SK-N-SH (cell line): ENCODE results near the gene MAP3K9. TPM values are rescaled to one million over a fixed set of nuclear protein-coding genes. Genes with fewer than 3 reads are reported as not detected.
A peak's percentile ranks its signal among the peaks of the same experiment; 100 is the strongest.

Source experiments
- CTCF ChIA-PET: fragments of 300-600, 350-600 bp; formaldehyde crosslinking; extraction: SDS; loops from one replicate; lab custom pipeline; 2021; lab: Yijun Ruan, JAX
- POLR2A ChIA-PET: fragments of 350-600 bp; sonication (Branson Sonifier 250); formaldehyde crosslinking; extraction: SDS; loops from one replicate; lab custom pipeline; 2020; ENCODE audit warnings: antibody characterized with exemption, inconsistent platforms; lab: Yijun Ruan, JAX
- DNase-seq: peaks from one replicate; pipeline ENCODE4 v3.0.0; 2012
- H2AFZ ChIP-seq: fragments of 200-600 bp; sonication (generic); 2 replicates; pipeline ENCODE4 v1.8.1; 2016; ENCODE audit warnings: antibody characterized with exemption, mild to moderate bottlenecking, low read depth
- H3F3A ChIP-seq: fragments of 200-600 bp; sonication (generic); replicated peaks from 2 replicates; pipeline ENCODE3; 2016; ENCODE audit warnings: antibody characterized with exemption, mild to moderate bottlenecking; ENCODE audit not compliant: insufficient read depth
- H3K27ac ChIP-seq, 2 experiments: fragments of 200-500 bp in 1 of 2; fragments of 200-600 bp in 1 of 2; sonication (Bioruptor generic) in 1 of 2; sonication (generic), shearing (Covaris generic) in 1 of 2; 2 replicates each; pipeline versions ENCODE4 v1.5.1 to v1.6.1; 2014 to 2016; ENCODE audit warnings: low read depth in 2 of 2, inconsistent platforms in 1 of 2, low read length in 1 of 2, mild to moderate bottlenecking in 1 of 2, mixed read lengths in 1 of 2
- H3K27me3 ChIP-seq: fragments of 200-600 bp; sonication (generic), shearing (Covaris generic); 2 replicates; pipeline ENCODE4 v1.6.1; 2016; ENCODE audit warnings: mixed run types; ENCODE audit not compliant: insufficient read depth
- H3K36me3 ChIP-seq, 2 experiments: fragments of 200-500 bp in 1 of 2; fragments of 200-600 bp in 1 of 2; sonication (Bioruptor generic) in 1 of 2; sonication (generic) in 1 of 2; replicated peaks in 1 of 2; 2 replicates each; pipeline versions ENCODE3 to v1.5.1; 2014 to 2016; ENCODE audit warnings: low read length in 1 of 2, mild to moderate bottlenecking in 1 of 2; ENCODE audit not compliant: insufficient read depth in 2 of 2, control insufficient read depth in 1 of 2
- H3K4me1 ChIP-seq, 2 experiments: fragments of 200-500 bp in 1 of 2; fragments of 200-600 bp in 1 of 2; sonication (Bioruptor generic) in 1 of 2; sonication (generic), shearing (Covaris generic) in 1 of 2; 2 replicates each; pipeline versions ENCODE4 v1.5.1 to v1.6.1; 2014 to 2016; ENCODE audit warnings: low read depth in 1 of 2, low read length in 1 of 2, mixed run types in 1 of 2; ENCODE audit not compliant: insufficient read depth in 2 of 2, control insufficient read depth in 1 of 2
- H3K4me2 ChIP-seq: fragments of 200-600 bp; sonication (generic), shearing (Covaris generic); 2 replicates; pipeline ENCODE4 v1.6.1; 2017; ENCODE audit warnings: mixed run types
- H3K4me3 ChIP-seq, 2 experiments: fragments of 200-500 bp in 1 of 2; fragments of 200-600 bp in 1 of 2; sonication (Bioruptor generic) in 1 of 2; sonication (generic), shearing (Covaris generic) in 1 of 2; 2 replicates each; pipeline versions ENCODE4 v1.5.1 to v1.8.1; 2014 to 2016; ENCODE audit warnings: low read depth in 2 of 2, inconsistent platforms in 1 of 2, low read length in 1 of 2, mild to moderate bottlenecking in 1 of 2, mixed read lengths in 1 of 2, moderate library complexity in 1 of 2
- H3K79me2 ChIP-seq: fragments of 200-600 bp; sonication (generic); 2 replicates; pipeline ENCODE4 v1.8.1; 2017; ENCODE audit warnings: mild to moderate bottlenecking; ENCODE audit not compliant: insufficient read depth
- H3K9ac ChIP-seq: fragments of 200-600 bp; sonication (generic); 2 replicates; pipeline ENCODE4 v1.6.1; 2017; ENCODE audit warnings: mixed run types
- H3K9me2 ChIP-seq: fragments of 200-600 bp; sonication (generic); 2 replicates; pipeline ENCODE4 v1.6.1; 2017; ENCODE audit warnings: mixed run types
- H3K9me3 ChIP-seq: fragments of 200-600 bp; sonication (generic); 2 replicates; pipeline ENCODE4 v1.6.1; 2017; ENCODE audit warnings: mixed run types, mild to moderate bottlenecking, moderate library complexity
- H4K20me1 ChIP-seq: fragments of 200-600 bp; sonication (generic); 2 replicates; pipeline ENCODE4 v1.6.1; 2017; ENCODE audit warnings: mild to moderate bottlenecking, mixed run types; ENCODE audit not compliant: insufficient read depth
- CHD2 ChIP-seq: fragments of 150-350 bp; IDR thresholded peaks from 2 replicates; pipeline ENCODE4 v1.6.1; 2018; ENCODE audit warnings: low read length; ENCODE audit not compliant: partially characterized antibody
- EP300 ChIP-seq, 2 experiments: IDR thresholded peaks; 2 replicates each; pipeline versions ENCODE4 v1.4.0 to v1.6.1; 2012; ENCODE audit warnings: borderline replicate concordance in 1 of 2, low read depth in 1 of 2, low read length in 1 of 2
- EZH2phosphoT487 ChIP-seq: fragments of 200-600 bp; sonication (generic); IDR thresholded peaks from 2 replicates; pipeline ENCODE4 v1.6.1; 2017; ENCODE audit warnings: low read depth, mixed run types, mild to moderate bottlenecking, antibody characterized with exemption, moderate library complexity, borderline replicate concordance
- FOSL2 ChIP-seq: IDR thresholded peaks from 2 replicates; pipeline ENCODE4 v1.4.0; 2012; ENCODE audit warnings: low read depth, mild to moderate bottlenecking, moderate library complexity, borderline replicate concordance
- FOXM1 ChIP-seq: IDR thresholded peaks from 2 replicates; pipeline ENCODE4 v1.4.0; 2012; ENCODE audit warnings: low read depth, mild to moderate bottlenecking
- GABPA ChIP-seq: IDR thresholded peaks from 2 replicates; pipeline ENCODE4 v1.4.0; 2012; ENCODE audit warnings: low read depth, mild to moderate bottlenecking
- GATA2 ChIP-seq: sonication (generic); formaldehyde crosslinking; IDR thresholded peaks from 2 replicates; pipeline ENCODE4 v1.5.0; 2020; ENCODE audit warnings: mild to moderate bottlenecking, missing genetic modification reagents
- IRF3 ChIP-seq: fragments of 150-350 bp; IDR thresholded peaks from 2 replicates; pipeline ENCODE4 v1.6.1; 2016; ENCODE audit warnings: mild to moderate bottlenecking, low read depth, low read length
- MAX ChIP-seq: IDR thresholded peaks from 2 replicates; pipeline ENCODE4 v1.4.0; 2012; ENCODE audit warnings: low read depth
- NRF1 ChIP-seq: IDR thresholded peaks from 2 replicates; pipeline ENCODE4 v1.6.1; 2012; ENCODE audit warnings: low read depth, mild to moderate bottlenecking, low read length
- PBX3 ChIP-seq: IDR thresholded peaks from 2 replicates; pipeline ENCODE4; 2012
- POLR2AphosphoS5 ChIP-seq: IDR thresholded peaks from 2 replicates; pipeline ENCODE4 v1.6.1; 2012; ENCODE audit warnings: low read depth, low read length
- RAD21 ChIP-seq: IDR thresholded peaks from 2 replicates; pipeline ENCODE4 v1.6.1; 2012; ENCODE audit warnings: mild to moderate bottlenecking, low read length
- RFX5 ChIP-seq: IDR thresholded peaks from 2 replicates; pipeline ENCODE4 v1.6.1; 2012; ENCODE audit warnings: mild to moderate bottlenecking, improper control_type of control experiment, low read length
- RXRA ChIP-seq: IDR thresholded peaks from 2 replicates; pipeline ENCODE4 v1.4.0; 2012; ENCODE audit warnings: low read depth, mild to moderate bottlenecking, borderline replicate concordance
- TAF1 ChIP-seq: IDR thresholded peaks from 2 replicates; pipeline ENCODE4 v1.6.1; 2012; ENCODE audit warnings: low read depth, mild to moderate bottlenecking, low read length, moderate library complexity, borderline replicate concordance
- USF1 ChIP-seq: IDR thresholded peaks from 2 replicates; pipeline ENCODE4 v1.4.0; 2012; ENCODE audit warnings: low read depth, borderline replicate concordance
- WGBS: methylation state at CpG from one replicate; pipeline ENCODE4 v1.1.6; 2017; ENCODE audit warnings: low lambda C conversion rate; 5-methylcytosine and 5-hydroxymethylcytosine counted together
- polyA plus RNA-seq, 3 experiments: library from polyadenylated mRNA; depleted of rRNA; stranded (reverse); fragments of >200 nt; gene quantifications; 2 replicates each; pipeline ENCODE4 v1.2.3, GENCODE V29; 2012

The MAP3K9 gene
- polyA plus RNA-seq, 1 of the 3 experiments (the other 2 are of a cell fraction), result 2.0 TPM

GRCh38 chr14:70748422-70748821, 60.9 kb downstream of the MAP3K9 start:
- ChIA-PET POLR2A (no interaction called here), CTCF (no interaction called here)
- Histone ChIP-seq H4K20me1 (no peaks in the 10 kb centered on the region), H3K27me3 (no peaks in the 10 kb centered on the region), H3K9ac (no peak overlapping the region), H3K9me3 (no peaks in the 10 kb centered on the region), H3F3A (no peaks in the 10 kb centered on the region), H3K36me3 (peaks cover 6 to 22% of the 10 kb centered on the region in 2 experiments), H3K4me1 (no peaks in the 10 kb centered on the region), H3K4me2 (no peak overlapping the region), H3K79me2 (no peaks in the 10 kb centered on the region), H3K27ac (peak overlapping the region in 1 of 2 experiments; percentile 29; a peak in 1 of 4 replicates), H3K4me3 (no peak overlapping the region), H2AFZ (no peak overlapping the region), H3K9me2 (no peaks in the 10 kb centered on the region)
- 86% methylated on average over 3 of the region's 3 CpGs for WGBS
- TF ChIP-seq FOSL2 (no peak), FOXM1 (no peak), EZH2phosphoT487 (no peak), PBX3 (no peak), USF1 (no peak), RFX5 (no peak), GABPA (no peak), GATA2 (CRISPR knock-in tag) (no peak), TAF1 (no peak), MAX (no peak), NRF1 (no peak), CHD2 (no peak), RAD21 (no peak), POLR2AphosphoS5 (no peak), RXRA (no peak), EP300 (IDR thresholded peaks at IDR 0.05; ENCODE audit: borderline replicate concordance in 1 of 2, low read depth in 1 of 2, low read length in 1 of 2) (no peak), IRF3 (no peak)
- DNase-seq, result no peak
